Pancreas (tissue), 10 donors: ENCODE measurements around the gene C1QTNF12. TPM values are rescaled to one million over a fixed set of nuclear protein-coding genes. Genes with fewer than 3 reads are reported as not detected.

Source experiments
- ATAC-seq, 4 donors: fragments of 200-7000 bp; cut with Tn5 transposase; one replicate each; pipeline versions ENCODE4 v1.8.0 to v1.9.1; 2020; ENCODE audit warnings: mild to moderate bottlenecking in 4 of 4, moderate library complexity in 4 of 4
- DNase-seq, 6 donors: peaks; one replicate each; pipeline ENCODE4 v3.0.0-alpha.2; 2020
- FAIRE-seq: peaks from 2 replicates; lab custom pipeline; 2012; peaks lifted over from hg19 to GRCh38; lab: Jason Lieb, UNC
- H3K27ac ChIP-seq, 4 donors: fragments of 200-600 bp; sonication (generic); 1 replicate in 3 of 4; 2 replicates in 1 of 4; pipeline versions ENCODE4 v1.5.0 to v1.8.0; 2020
- H3K27me3 ChIP-seq, 4 donors: fragments of 200-600 bp; one replicate each; pipeline ENCODE4 v1.8.0; 2021
- H3K36me3 ChIP-seq, 3 donors: fragments of 200-600 bp; sonication (generic) in 1 of 3; one replicate each; pipeline versions ENCODE4 v1.5.0 to v1.8.0; 2020 to 2021
- H3K4me1 ChIP-seq, 3 donors: fragments of 200-600 bp; one replicate each; pipeline ENCODE4 v1.8.0; 2021
- H3K4me3 ChIP-seq, 4 donors: fragments of 200-600 bp; sonication (generic) in 2 of 4; one replicate each; pipeline versions ENCODE4 v1.5.0 to v1.8.0; 2020 to 2021
- H3K9me3 ChIP-seq, 4 donors: fragments of 200-600 bp; one replicate each; pipeline ENCODE4 v1.8.0; 2021
- CTCF ChIP-seq, 4 donors: fragments of 200-600 bp; sonication (generic) in 3 of 4; IDR thresholded peaks; one replicate each; pipeline versions ENCODE4 v1.5.0 to v1.8.0; 2021; ENCODE audit warnings: antibody characterized with exemption in 4 of 4
- WGBS, 2 donors: extraction: QIAGEN DNeasy Blood & Tissue Kit; methylation state at CpG; one replicate each; pipeline ENCODE4 v1.1.7; 2013; 5-methylcytosine and 5-hydroxymethylcytosine counted together
- intact Hi-C, 3 donors: fragments of 100-400 bp; cut with DNase I; formaldehyde crosslinking; loops; one replicate each; pipeline versions ENCODE4 v1.11.1 to v1.14.2; 2022
- polyA plus RNA-seq, 2 donors: library from polyadenylated mRNA; stranded (reverse); fragments of 200-250 nt; gene quantifications; one replicate each; pipeline ENCODE4 v1.2.3, GENCODE V29; 2013
- total RNA-seq, 6 donors: library from RNA; stranded (reverse); fragmentation: NEBNext Ultra II Directional in 4 of 6; extraction: Animal tissue kit (Norgen Biotek cat#: 25700) in 4 of 6; gene quantifications; one replicate each; pipeline versions ENCODE4 v1.2.1 to v1.2.4, GENCODE V29; 2021 to 2023
- donor health status: healthy with polysubstance abuse.
- donor health status: DM: no; HTN: no; CAD: no; lungs with moderate emphysema.
- donor health status: DM: no; HTN: no; CAD: no.
- donor health status: control.
- donor health status: control.
- donor health status: Bipolar disorder and iron deficiency.
- donor health status: DM: yes; HTN: yes; CAD: no.
- donor health status: DM: no; HTN: no; CAD: no.
- donor health status: DM: no; HTN: no; CAD: no.
- donor health status: DM: yes; HTN: yes; CAD: no.

C1QTNF12 gene
- total and polyA plus RNA-seq, 8 donors, result 0.43 to 4.8 (median 1.0) TPM

GRCh38 chr1:1273209-1273511, 26.6 kb upstream of the C1QTNF12 start:
- H3K4me3 ChIP-seq, result peak overlapping the region; percentile 95 to 98 (median 96)
- FAIRE-seq, result no peak
- peak overlapping the region; percentile 35 to 61 (median 54) for H3K27ac ChIP-seq
- H3K27me3 ChIP-seq, result no peaks in the 10 kb centered on the region
- peak in 3 of 6 donors; percentile 14 to 80 (median 63) for DNase-seq
- H3K9me3 ChIP-seq, result no peaks in the 10 kb centered on the region
- peaks cover 10 to 21% (median 14%) of the 10 kb centered on the region in 3 donors for H3K4me1 ChIP-seq
- intact Hi-C loops, result no loop called here
- no peaks in the 10 kb centered on the region for H3K36me3 ChIP-seq
- 0 to 1% methylated on average over 31 of the region's 31 CpGs for WGBS, 2 donors
- ATAC-seq, result no peak
- TF ChIP-seq CTCF (IDR thresholded peaks at IDR 0.05), result no peak

- peak in 3 of 4 donors; percentile 5 to 30 (median 5) for ATAC-seq
- Histone ChIP-seq H3K27me3 (no peaks in the 10 kb centered on the region), H3K4me1 (peaks cover 10 to 21% (median 14%) of the 10 kb centered on the region in 3 donors), H3K9me3 (no peaks in the 10 kb centered on the region), H3K36me3 (peaks cover 0 to under 1% (median 0%) of the 10 kb centered on the region in 3 donors), H3K4me3 (peak overlapping the region; percentile 95 to 98 (median 96)), H3K27ac (peak overlapping the region in 2 of 4 donors; percentile 35 to 47)
- intact Hi-C loops, result no loop called here
- TF ChIP-seq CTCF (IDR thresholded peaks at IDR 0.05), result no peak
- WGBS, 2 donors, result 8 to 10% methylated on average over 43 of the region's 43 CpGs
- no peak for FAIRE-seq
- DNase-seq, result peak in 4 of 6 donors; percentile 30 to 81 (median 42)
Measured at GRCh38 chr1:1272341-1273208, 26.1 kb upstream of the C1QTNF12 start.

GRCh38 chr1:1270813-1271212, 24.3 kb upstream of the C1QTNF12 start:
- Histone ChIP-seq H3K27me3 (no peaks in the 10 kb centered on the region), H3K36me3 (peaks cover 0 to 5% (median 0%) of the 10 kb centered on the region in 3 donors), H3K4me1 (peaks cover 10 to 21% (median 14%) of the 10 kb centered on the region in 3 donors), H3K4me3 (no peak overlapping the region), H3K27ac (no peak overlapping the region), H3K9me3 (no peaks in the 10 kb centered on the region)
- DNase-seq, result peak in 1 of 6 donors; percentile 57
- no peak for ATAC-seq
- 79 to 80% methylated on average over 7 of the region's 7 CpGs for WGBS, 2 donors
- intact Hi-C loops, result no loop called here
- no peak for TF ChIP-seq CTCF (IDR thresholded peaks at IDR 0.05)
- no peak for FAIRE-seq

GRCh38 chr1:1268284-1268682, 21.8 kb upstream of the C1QTNF12 start:
- Histone ChIP-seq H3K4me1 (peaks cover 10 to 18% (median 14%) of the 10 kb centered on the region in 3 donors), H3K27me3 (no peaks in the 10 kb centered on the region), H3K36me3 (peaks cover 0 to 16% (median 0%) of the 10 kb centered on the region in 3 donors), H3K4me3 (no peak overlapping the region), H3K9me3 (no peaks in the 10 kb centered on the region), H3K27ac (no peak overlapping the region)
- intact Hi-C loops, result no loop called here
- no peak for TF ChIP-seq CTCF (IDR thresholded peaks at IDR 0.05)
- 93 to 95% methylated on average over 13 of the region's 13 CpGs for WGBS, 2 donors
- no peak for DNase-seq
- no peak for FAIRE-seq
- no peak for ATAC-seq
